Mesenchymal stem cell (in vitro differentiated cells and primary cell): ENCODE data around the gene RAF1.
A peak's percentile ranks its signal among the peaks of the same experiment; 100 is the strongest.

Experiments
- DNase-seq: peaks from one replicate; pipeline ENCODE4 v3.0.0-alpha.2; 2013
- H2AFZ ChIP-seq: one replicate; pipeline ENCODE4 v1.6.1; 2013; ENCODE audit warnings: low read depth, mild to moderate bottlenecking, control low read depth, inconsistent platforms, low read length, moderate library complexity
- H2AK5ac ChIP-seq: 2 replicates; pipeline ENCODE4 v1.6.1; 2013; ENCODE audit warnings: low read length, moderate library complexity, mild to moderate bottlenecking, inconsistent platforms; ENCODE audit not compliant: severe bottlenecking
- H2BK120ac ChIP-seq: one replicate; pipeline ENCODE4 v1.6.1; 2013; ENCODE audit warnings: low read depth, mild to moderate bottlenecking, inconsistent platforms, low read length, moderate library complexity
- H2BK12ac ChIP-seq, 2 experiments: one replicate each; pipeline ENCODE4 v1.6.1; 2013; ENCODE audit warnings: inconsistent platforms in 2 of 2, low read length in 2 of 2, mild to moderate bottlenecking in 2 of 2, moderate library complexity in 2 of 2, control low read depth in 1 of 2
- H2BK15ac ChIP-seq: one replicate; pipeline ENCODE4 v1.6.1; 2013; ENCODE audit warnings: mild to moderate bottlenecking, low read depth, inconsistent platforms; ENCODE audit not compliant: poor library complexity, severe bottlenecking
- H2BK5ac ChIP-seq: 2 replicates; pipeline ENCODE4 v1.6.1; 2013; ENCODE audit warnings: low read depth, mild to moderate bottlenecking, low read length, control low read depth, inconsistent platforms; ENCODE audit not compliant: poor library complexity, severe bottlenecking
- H3K14ac ChIP-seq, 2 experiments: one replicate each; pipeline ENCODE4 v1.6.1; 2013; ENCODE audit warnings: inconsistent platforms in 2 of 2, low read length in 2 of 2, control low read depth in 1 of 2, mild to moderate bottlenecking in 1 of 2, moderate library complexity in 1 of 2
- H3K18ac ChIP-seq, 2 experiments: one replicate each; pipeline ENCODE4 v1.6.1; 2013; ENCODE audit warnings: inconsistent platforms in 2 of 2, low read length in 2 of 2, control low read depth in 1 of 2, low read depth in 1 of 2, mild to moderate bottlenecking in 1 of 2
- H3K23ac ChIP-seq, 2 experiments: one replicate each; pipeline ENCODE4 v1.6.1; 2013; ENCODE audit warnings: inconsistent platforms in 2 of 2, low read length in 2 of 2, mild to moderate bottlenecking in 2 of 2, moderate library complexity in 2 of 2, control low read depth in 1 of 2
- H3K27ac ChIP-seq: 2 replicates; pipeline ENCODE4 v1.5.1; 2013; ENCODE audit warnings: mild to moderate bottlenecking, moderate library complexity, low read length, control low read depth, inconsistent platforms; ENCODE audit not compliant: poor library complexity, severe bottlenecking
- H3K27me3 ChIP-seq, 2 experiments: 2 replicates each; pipeline versions ENCODE4 v1.6.1 to v1.7.0; 2013; ENCODE audit warnings: low read length in 2 of 2, mild to moderate bottlenecking in 2 of 2, moderate library complexity in 2 of 2, control low read depth in 1 of 2, inconsistent platforms in 1 of 2; ENCODE audit not compliant: control insufficient read depth in 1 of 2, insufficient read depth in 1 of 2
- H3K36me3 ChIP-seq, 2 experiments: 2 replicates each; pipeline versions ENCODE4 v1.6.1 to v1.7.0; 2013; ENCODE audit warnings: low read length in 2 of 2, control low read depth in 1 of 2, inconsistent platforms in 1 of 2, low read depth in 1 of 2, mild to moderate bottlenecking in 1 of 2; ENCODE audit not compliant: insufficient read depth in 2 of 2, control insufficient read depth in 1 of 2
- H3K4ac ChIP-seq, 2 experiments: one replicate each; pipeline ENCODE4 v1.6.1; 2013; ENCODE audit warnings: inconsistent platforms in 2 of 2, low read length in 2 of 2, mild to moderate bottlenecking in 2 of 2, moderate library complexity in 2 of 2, control low read depth in 1 of 2, low read depth in 1 of 2
- H3K4me1 ChIP-seq: 2 replicates; pipeline ENCODE4 v1.6.1; 2013; ENCODE audit warnings: low read depth, low read length, control low read depth; ENCODE audit not compliant: control insufficient read depth, insufficient read depth
- H3K4me2 ChIP-seq: 2 replicates; pipeline ENCODE4 v1.6.1; 2013; ENCODE audit warnings: low read length, mild to moderate bottlenecking, inconsistent platforms; ENCODE audit not compliant: poor library complexity, severe bottlenecking
- H3K4me3 ChIP-seq, 2 experiments: 2 replicates each; pipeline versions ENCODE4 v1.5.1 to v1.7.0; 2013; ENCODE audit warnings: low read length in 2 of 2, mild to moderate bottlenecking in 2 of 2, control low read depth in 1 of 2, low read depth in 1 of 2; ENCODE audit not compliant: insufficient read depth in 1 of 2
- H3K79me1 ChIP-seq: replicated peaks from 2 replicates; pipeline ENCODE4 v1.6.1; 2013; ENCODE audit warnings: mild to moderate bottlenecking, control low read depth, low read length, inconsistent platforms; ENCODE audit not compliant: poor library complexity, severe bottlenecking
- H3K9ac ChIP-seq: 2 replicates; pipeline ENCODE4 v1.7.0; 2013; ENCODE audit warnings: mild to moderate bottlenecking, low read length, moderate library complexity
- H3K9me3 ChIP-seq: 2 replicates; pipeline ENCODE4 v1.7.0; 2013; ENCODE audit warnings: mild to moderate bottlenecking, low read length; ENCODE audit not compliant: control insufficient read depth
- H4K8ac ChIP-seq: one replicate; pipeline ENCODE4 v1.6.1; 2013; ENCODE audit warnings: inconsistent platforms, mild to moderate bottlenecking, low read length, moderate library complexity
- H4K91ac ChIP-seq: one replicate; pipeline ENCODE4 v1.6.1; 2013; ENCODE audit warnings: mild to moderate bottlenecking, low read length, inconsistent platforms
- WGBS: methylation state at CpG from one replicate; pipeline ENCODE4 v1.1.7; 2013; ENCODE audit warnings: mixed read lengths; 5-methylcytosine and 5-hydroxymethylcytosine counted together

Gene RAF1

GRCh38 chr3:12707449-12707848, 43.5 kb upstream of the RAF1 start:
- Histone ChIP-seq H2BK120ac (no peak overlapping the region), H3K9ac (no peak overlapping the region), H3K4me1 (peaks cover 2% of the 10 kb centered on the region), H2BK12ac (no peak overlapping the region), H3K36me3 (no peaks in the 10 kb centered on the region), H4K8ac (no peak overlapping the region), H3K4ac (no peak overlapping the region), H3K14ac (no peak overlapping the region), H4K91ac (no peak overlapping the region), H2BK15ac (no peak overlapping the region), H3K18ac (no peak overlapping the region), H3K4me2 (no peak overlapping the region), H3K27me3 (peaks cover 5 to 67% of the 10 kb centered on the region in 2 experiments), H2AFZ (no peak overlapping the region), H3K79me1 (no peaks in the 10 kb centered on the region), H3K9me3 (no peaks in the 10 kb centered on the region), H2BK5ac (no peak overlapping the region), H2AK5ac (no peak overlapping the region), H3K4me3 (no peak overlapping the region), H3K27ac (no peak overlapping the region), H3K23ac (no peak overlapping the region)
- WGBS: 93% methylated on average over 2 of the region's 2 CpGs
- no peak for DNase-seq

GRCh38 chr3:12706504-12707253, 42.8 kb upstream of the RAF1 start:
- Histone ChIP-seq H2AK5ac (no peak overlapping the region), H2BK12ac (no peak overlapping the region), H2BK5ac (no peak overlapping the region), H3K4me1 (peaks cover 2% of the 10 kb centered on the region), H3K14ac (no peak overlapping the region), H3K18ac (no peak overlapping the region), H2BK15ac (no peak overlapping the region), H3K23ac (no peak overlapping the region), H4K91ac (no peak overlapping the region), H3K27ac (no peak overlapping the region), H3K79me1 (no peaks in the 10 kb centered on the region), H3K9me3 (no peaks in the 10 kb centered on the region), H3K27me3 (peaks cover 5 to 63% of the 10 kb centered on the region in 2 experiments), H3K9ac (no peak overlapping the region), H3K4me2 (no peak overlapping the region), H3K4ac (no peak overlapping the region), H3K4me3 (no peak overlapping the region), H2BK120ac (no peak overlapping the region), H4K8ac (no peak overlapping the region), H3K36me3 (no peaks in the 10 kb centered on the region), H2AFZ (no peak overlapping the region)
- peak; percentile 78 for DNase-seq
- 79% methylated on average over 1 of the region's 2 CpGs for WGBS

- H4K8ac ChIP-seq: no peak overlapping the region
- WGBS: no CpG with 5 or more reads among the region's 1 CpG
- H3K4ac ChIP-seq: no peak overlapping the region
- no peak overlapping the region for H4K91ac ChIP-seq
- no peak overlapping the region for H3K9ac ChIP-seq
- H2BK120ac ChIP-seq: no peak overlapping the region
- H3K36me3 ChIP-seq: no peaks in the 10 kb centered on the region
- H3K4me1 ChIP-seq: peaks cover 2% of the 10 kb centered on the region
- no peak overlapping the region for H3K4me3 ChIP-seq
- no peak overlapping the region for H3K4me2 ChIP-seq
- peaks cover 5 to 61% of the 10 kb centered on the region in 2 experiments for H3K27me3 ChIP-seq
- no peak for DNase-seq
- H3K27ac ChIP-seq: no peak overlapping the region
- no peak overlapping the region for H2AK5ac ChIP-seq
- H2AFZ ChIP-seq: no peak overlapping the region
- no peak overlapping the region for H3K14ac ChIP-seq
- H3K79me1 ChIP-seq: no peaks in the 10 kb centered on the region
- no peaks in the 10 kb centered on the region for H3K9me3 ChIP-seq
- H3K18ac ChIP-seq: no peak overlapping the region
- H2BK12ac ChIP-seq: no peak overlapping the region
- no peak overlapping the region for H3K23ac ChIP-seq
- H2BK5ac ChIP-seq: no peak overlapping the region
- no peak overlapping the region for H2BK15ac ChIP-seq
Observed at GRCh38 chr3:12705981-12706380, 42.1 kb upstream of the RAF1 start.

- Histone ChIP-seq H3K36me3 (no peaks in the 10 kb centered on the region), H3K4me1 (peaks cover 2% of the 10 kb centered on the region), H3K27me3 (peaks cover 5 to 61% of the 10 kb centered on the region in 2 experiments), H3K18ac (no peak overlapping the region), H2AFZ (no peak overlapping the region), H3K79me1 (no peaks in the 10 kb centered on the region), H2BK5ac (no peak overlapping the region), H3K9ac (no peak overlapping the region), H3K4ac (no peak overlapping the region), H3K27ac (no peak overlapping the region), H3K4me3 (no peak overlapping the region), H3K4me2 (no peak overlapping the region), H2AK5ac (no peak overlapping the region), H3K23ac (no peak overlapping the region), H3K9me3 (no peaks in the 10 kb centered on the region), H2BK12ac (no peak overlapping the region), H2BK120ac (no peak overlapping the region), H4K91ac (no peak overlapping the region), H3K14ac (no peak overlapping the region), H4K8ac (no peak overlapping the region), H2BK15ac (no peak overlapping the region)
- no peak for DNase-seq
- WGBS: 81% methylated on average over 6 of the region's 6 CpGs
Observed at GRCh38 chr3:12705374-12705926, 41.5 kb upstream of the RAF1 start.
